Common myeloid progenitor, CD34-positive (primary cell): ENCODE measurements around the gene ALDH5A1.

ENCODE experiments used
- CTCF ChIA-PET: fragments of 350-600 bp; sonication (Branson Sonifier 250); formaldehyde crosslinking; loops from one replicate; lab custom pipeline; 2021; ENCODE audit warnings: antibody characterized with exemption; lab: Charles Lee
- POLR2A ChIA-PET: fragments of 350-600 bp; sonication (Branson Sonifier 250); formaldehyde crosslinking; loops from one replicate; lab custom pipeline; 2021; ENCODE audit warnings: antibody characterized with exemption; lab: Charles Lee
- DNase-seq, 3 donors: peaks; one replicate each; pipeline versions ENCODE4 v3.0.0 to v3.0.0-alpha.2; 2013
- H3K27ac ChIP-seq, 2 experiments: 1 replicate in 1 of 2; 2 replicates in 1 of 2; pipeline ENCODE4 v1.7.0; 2013; ENCODE audit warnings: inconsistent platforms in 2 of 2, low read length in 2 of 2, mild to moderate bottlenecking in 2 of 2, low read depth in 1 of 2, moderate library complexity in 1 of 2; ENCODE audit not compliant: severe bottlenecking in 2 of 2, insufficient read depth in 1 of 2, poor library complexity in 1 of 2
- H3K27me3 ChIP-seq, 5 experiments: replicated peaks in 2 of 5; 1 replicate in 3 of 5; 2 replicates in 2 of 5; pipeline versions ENCODE4 v1.6.1 to v1.7.0; 2013; ENCODE audit warnings: low read length in 4 of 5, mild to moderate bottlenecking in 2 of 5, moderate library complexity in 2 of 5, inconsistent platforms in 1 of 5; ENCODE audit not compliant: insufficient read depth in 5 of 5, control insufficient read depth in 4 of 5
- H3K36me3 ChIP-seq, 4 experiments: 1 replicate in 2 of 4; 2 replicates in 2 of 4; pipeline versions ENCODE4 v1.6.1 to v1.7.0; 2013; ENCODE audit warnings: low read length in 3 of 4, control low read depth in 1 of 4, mild to moderate bottlenecking in 1 of 4; ENCODE audit not compliant: control insufficient read depth in 4 of 4, insufficient read depth in 4 of 4
- H3K4me1 ChIP-seq, 4 experiments: 1 replicate in 3 of 4; 2 replicates in 1 of 4; pipeline versions ENCODE4 v1.6.1 to v1.7.1; 2013; ENCODE audit warnings: low read length in 3 of 4, mild to moderate bottlenecking in 3 of 4, control low read depth in 1 of 4, inconsistent platforms in 1 of 4, moderate library complexity in 1 of 4; ENCODE audit not compliant: control insufficient read depth in 4 of 4, insufficient read depth in 4 of 4; ENCODE audit errors: control extremely low read depth in 1 of 4
- H3K4me3 ChIP-seq, 7 experiments: 1 replicate in 4 of 7; 2 replicates in 3 of 7; pipeline versions ENCODE4 v1.5.1 to v1.7.0; 2013; ENCODE audit warnings: mild to moderate bottlenecking in 7 of 7, low read length in 6 of 7, moderate library complexity in 6 of 7, inconsistent platforms in 2 of 7, low read depth in 2 of 7, control low read depth in 1 of 7; ENCODE audit not compliant: insufficient read depth in 4 of 7, control insufficient read depth in 1 of 7; ENCODE audit errors: extremely low read depth in 1 of 7
- H3K9me3 ChIP-seq, 5 experiments: 1 replicate in 4 of 5; 2 replicates in 1 of 5; pipeline versions ENCODE4 v1.6.1 to v1.7.1; 2013; ENCODE audit warnings: low read length in 4 of 5, mild to moderate bottlenecking in 2 of 5, inconsistent platforms in 1 of 5, low read depth in 1 of 5, moderate library complexity in 1 of 5; ENCODE audit not compliant: control insufficient read depth in 4 of 5, insufficient read depth in 2 of 5; ENCODE audit errors: control extremely low read depth in 1 of 5
- WGBS: methylation state at CpG from one replicate; pipeline ENCODE4 v1.1.5; 2013; ENCODE audit not compliant: insufficient coverage; 5-methylcytosine and 5-hydroxymethylcytosine counted together

ALDH5A1 gene

DNA sequence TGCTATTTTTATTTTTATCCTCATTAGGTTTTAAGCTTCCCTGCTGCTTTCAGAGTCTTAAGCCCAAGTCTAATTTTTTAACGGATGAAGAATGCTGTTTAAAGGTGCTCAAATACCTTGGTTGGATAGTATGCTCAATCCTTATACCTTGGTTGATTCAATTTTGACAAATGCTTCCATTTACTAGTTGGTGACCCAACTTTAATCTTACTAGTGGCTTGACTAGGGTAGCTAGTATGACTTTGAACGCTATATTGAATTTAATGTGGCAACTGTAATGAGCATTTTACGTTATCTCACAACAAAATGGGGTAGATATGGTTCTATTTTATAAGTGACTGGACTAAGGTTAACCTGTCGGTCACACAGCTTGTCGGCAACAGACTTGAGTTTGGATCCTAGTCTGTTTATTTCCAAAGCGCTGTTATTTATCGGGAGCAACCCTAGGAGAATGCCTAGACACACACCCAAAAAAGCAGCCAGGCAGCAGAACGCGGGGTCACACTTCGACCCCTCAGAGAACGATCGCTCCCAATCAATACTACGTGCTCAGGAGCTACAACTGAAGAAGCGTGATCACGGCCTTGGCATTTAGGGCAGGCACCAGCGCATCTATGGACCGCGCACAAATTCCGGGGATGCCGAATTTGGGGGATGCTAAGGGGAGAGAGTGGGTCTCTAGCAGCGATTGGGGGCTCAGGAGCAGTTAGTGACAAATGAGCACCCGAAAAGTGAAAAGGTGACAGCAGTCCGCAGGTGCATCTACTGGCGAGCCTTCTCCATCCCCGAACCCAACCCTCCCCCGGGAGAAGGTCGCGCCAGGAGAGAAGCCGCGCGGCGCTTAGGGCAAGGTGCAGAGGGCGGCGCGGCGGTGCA lies 586 bp upstream of the ALDH5A1 start:
- Histone ChIP-seq H3K27me3 (no peaks in the 10 kb centered on the region), H3K4me3 (peak overlapping the region; percentile 55 to 89 (median 73)), H3K36me3 (peaks cover 0 to 10% (median 4%) of the 10 kb centered on the region in 4 experiments), H3K27ac (peak overlapping the region in 1 of 2 experiments; percentile 70), H3K4me1 (peaks cover 6 to 27% (median 19%) of the 10 kb centered on the region in 4 experiments), H3K9me3 (no peaks in the 10 kb centered on the region)
- ChIA-PET POLR2A (interaction anchor here (1.1 to 1.5 kb wide), 2 partner anchors 14 to 225 kb away, joined by 3 read pairs; partner anchors contain the start of gene C6orf62), CTCF (interaction anchor here (0.8 to 1.7 kb wide), 9 partner anchors 9 to 200 kb away, joined by 3 to 8 read pairs (median 4); no protein-coding TSS in a partner anchor)
- no peak for DNase-seq
- 13% methylated on average over 34 of the region's 36 CpGs for WGBS

DNA sequence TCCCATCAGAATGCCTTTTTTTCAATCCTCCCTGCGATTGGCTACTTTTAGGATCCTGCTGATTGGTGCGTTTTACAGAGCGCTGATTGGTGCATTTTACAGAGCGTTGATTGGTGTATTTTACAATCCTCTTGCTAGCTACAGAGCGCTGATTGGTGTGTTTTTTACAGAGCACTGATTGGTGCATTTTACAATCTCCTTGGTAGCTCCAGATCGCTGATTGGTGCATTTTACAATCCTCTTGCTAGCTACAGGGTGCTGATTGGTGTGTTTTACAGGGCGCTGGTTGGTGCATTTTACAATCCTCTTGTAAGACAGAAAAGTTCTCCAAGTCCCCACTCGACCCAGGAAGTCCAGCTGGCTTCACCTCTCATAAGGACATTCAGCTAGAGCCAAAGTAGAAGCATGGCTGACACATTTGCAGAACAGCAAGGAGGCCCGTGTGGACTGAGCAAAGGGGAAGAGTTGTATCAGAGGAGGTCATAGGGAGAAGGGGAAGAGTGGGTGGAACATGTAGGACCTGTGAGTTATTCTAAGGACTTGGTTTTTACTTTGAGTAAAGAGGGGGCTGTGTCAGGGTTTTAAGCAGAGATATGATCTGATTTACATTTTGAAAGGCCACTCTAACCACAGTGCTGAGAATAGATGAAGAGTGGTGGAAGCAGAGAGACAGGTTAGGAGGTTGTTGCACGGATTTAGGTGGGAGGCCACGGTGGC lies 2.6 kb downstream of the ALDH5A1 start:
- Histone ChIP-seq H3K27ac (no peak overlapping the region), H3K4me1 (peaks cover 6 to 27% (median 19%) of the 10 kb centered on the region in 4 experiments), H3K4me3 (no peak overlapping the region), H3K9me3 (no peaks in the 10 kb centered on the region), H3K36me3 (peaks cover 3 to 14% (median 4%) of the 10 kb centered on the region in 4 experiments), H3K27me3 (no peaks in the 10 kb centered on the region)
- ChIA-PET CTCF (interaction anchor here (1.4 kb wide), 2 partner anchors 9 to 27 kb away, joined by 3 to 4 read pairs; no protein-coding TSS in a partner anchor), POLR2A (no interaction called here)
- WGBS, result 96% methylated on average over 9 of the region's 11 CpGs
- peak in 2 of 3 donors; percentile 18 to 24 for DNase-seq

DNA sequence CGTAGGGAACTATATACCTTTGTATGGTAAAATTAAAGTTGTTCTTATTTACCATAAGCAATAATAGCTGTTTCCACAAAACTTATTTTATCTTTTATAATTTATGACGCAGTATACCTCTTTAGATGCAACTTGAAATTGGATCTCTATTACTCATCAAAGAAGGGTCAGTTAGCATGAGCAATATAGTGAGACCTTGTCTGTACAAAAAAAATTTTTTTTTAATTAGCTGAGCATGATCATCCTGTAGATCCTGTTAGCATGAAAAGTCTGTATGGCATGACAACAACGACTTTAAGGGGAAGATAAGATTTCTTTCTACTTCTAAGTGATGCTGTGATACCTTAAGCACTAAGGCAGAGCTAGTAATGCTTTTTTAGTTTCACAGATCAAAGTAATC lies 5.9 kb downstream of the ALDH5A1 start:
- ChIA-PET CTCF (interaction anchor here (1.4 kb wide), 1 partner anchor 41 kb away, joined by 3 read pairs; no protein-coding TSS in a partner anchor), POLR2A (no interaction called here)
- Histone ChIP-seq H3K4me3 (no peak overlapping the region), H3K27me3 (no peaks in the 10 kb centered on the region), H3K27ac (no peak overlapping the region), H3K4me1 (peaks cover 0 to 8% (median 7%) of the 10 kb centered on the region in 4 experiments), H3K9me3 (no peaks in the 10 kb centered on the region), H3K36me3 (peaks cover 7 to 41% (median 16%) of the 10 kb centered on the region in 4 experiments)
- no peak for DNase-seq
- WGBS, result 100% methylated on average over 1 of the region's 3 CpGs

DNA sequence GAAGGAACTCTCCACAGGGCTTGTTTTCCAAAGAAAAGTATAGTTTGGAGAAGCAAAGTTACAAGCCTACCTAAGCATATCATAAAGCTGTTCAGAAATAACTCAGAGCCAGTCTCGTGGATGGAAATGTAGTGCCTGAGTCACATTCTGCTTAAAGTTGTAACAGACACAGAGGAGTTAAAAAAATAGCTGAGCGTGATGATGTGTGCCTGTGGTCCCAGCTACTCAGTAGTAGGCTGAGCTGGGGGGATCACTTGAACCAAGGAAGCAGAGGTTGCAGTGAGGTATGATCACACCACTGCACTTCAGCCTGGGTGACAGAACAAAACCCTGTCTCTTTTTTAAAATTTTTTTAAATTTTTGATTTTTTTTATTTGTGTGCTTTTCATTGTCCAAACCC lies 6.6 kb downstream of the ALDH5A1 start:
- peaks cover 0 to under 1% (median under 1%) of the 10 kb centered on the region in 4 experiments for H3K4me1 ChIP-seq
- peaks cover 7 to 45% (median 16%) of the 10 kb centered on the region in 4 experiments for H3K36me3 ChIP-seq
- DNase-seq, result no peak
- no peaks in the 10 kb centered on the region for H3K9me3 ChIP-seq
- ChIA-PET CTCF (interaction anchor here (1.4 kb wide), 1 partner anchor 40 kb away, joined by 3 read pairs; no protein-coding TSS in a partner anchor), POLR2A (no interaction called here)
- WGBS, result 83% methylated on average over 2 of the region's 2 CpGs
- H3K4me3 ChIP-seq, result no peak overlapping the region
- no peak overlapping the region for H3K27ac ChIP-seq
- H3K27me3 ChIP-seq, result no peaks in the 10 kb centered on the region

- Histone ChIP-seq H3K36me3 (peaks cover 8 to 48% (median 17%) of the 10 kb centered on the region in 4 experiments), H3K27ac (no peak overlapping the region), H3K27me3 (no peaks in the 10 kb centered on the region), H3K9me3 (peaks cover 0 to 3% (median 0%) of the 10 kb centered on the region in 5 experiments), H3K4me3 (no peak overlapping the region), H3K4me1 (no peaks in the 10 kb centered on the region)
- no peak for DNase-seq
- CTCF ChIA-PET, result interaction anchor here (1.4 kb wide), 1 partner anchor 40 kb away, joined by 3 read pairs; no protein-coding TSS in a partner anchor
- POLR2A ChIA-PET, result no interaction called here
These were observed 7.1 kb downstream of the ALDH5A1 start for GRCh38 chr6:24501914-24502313.

GRCh38 chr6:24504287-24504648 lies 9.5 kb downstream of the ALDH5A1 start:
- H3K27ac ChIP-seq, result no peak overlapping the region
- no peak overlapping the region for H3K4me3 ChIP-seq
- DNase-seq, result no peak
- no peaks in the 10 kb centered on the region for H3K4me1 ChIP-seq
- H3K27me3 ChIP-seq, result no peaks in the 10 kb centered on the region
- ChIA-PET CTCF (no interaction called here), POLR2A (no interaction called here)
- peaks cover 0 to 9% (median 0%) of the 10 kb centered on the region in 5 experiments for H3K9me3 ChIP-seq
- peaks cover 9 to 50% (median 21%) of the 10 kb centered on the region in 4 experiments for H3K36me3 ChIP-seq
- WGBS, result no CpG with 5 or more reads among the region's 1 CpG
